WTC11 (cell line): ENCODE measurements around the gene PDSS2.

Experiments
- CREM ChIP-seq: sonication (generic); formaldehyde crosslinking; IDR thresholded peaks from 2 replicates; pipeline ENCODE4 v1.8.1; 2022; ENCODE audit warnings: mild to moderate bottlenecking, missing genetic modification reagents, moderate library complexity
- GRHL2 ChIP-seq: fragments of 250-450 bp; sonication (Bioruptor Pico); IDR thresholded peaks from 2 replicates; pipeline ENCODE4 v1.8.0; 2022; ENCODE audit warnings: mild to moderate bottlenecking, moderate library complexity; ENCODE audit not compliant: insufficient replicate concordance, severe bottlenecking
- MXD4 ChIP-seq: fragments of 250-450 bp; sonication (Bioruptor Pico); IDR thresholded peaks from 2 replicates; pipeline ENCODE4 v1.8.0; 2021; ENCODE audit warnings: mild to moderate bottlenecking, moderate library complexity, borderline replicate concordance
- NFYB ChIP-seq: sonication (generic); formaldehyde crosslinking; conservative IDR thresholded peaks from 2 replicates; pipeline ENCODE4 v1.8.0; 2022; ENCODE audit warnings: low read depth, missing genetic modification reagents
- SMAD3 ChIP-seq: sonication (generic); formaldehyde crosslinking; IDR thresholded peaks from 2 replicates; pipeline ENCODE4 v1.8.0; 2022; ENCODE audit warnings: missing genetic modification reagents, mild to moderate bottlenecking, borderline replicate concordance
- TP53 ChIP-seq: sonication (generic); formaldehyde crosslinking; IDR thresholded peaks from 2 replicates; pipeline ENCODE4 v1.8.1; 2023; ENCODE audit warnings: mild to moderate bottlenecking, missing genetic modification reagents
- TF ChIP-seq, protein P1 (sequence below): sonication (generic); formaldehyde crosslinking; IDR thresholded peaks from 2 replicates; pipeline ENCODE4 v1.8.0; 2022; ENCODE audit warnings: mild to moderate bottlenecking, missing genetic modification reagents
- TF ChIP-seq, protein P2 (sequence below): sonication (generic); formaldehyde crosslinking; IDR thresholded peaks from 2 replicates; pipeline ENCODE4 v1.8.0; 2022; ENCODE audit warnings: mild to moderate bottlenecking, missing genetic modification reagents
- TF ChIP-seq, protein P3 (sequence below): fragments of 250-450 bp; sonication (Bioruptor Pico); IDR thresholded peaks from 2 replicates; pipeline ENCODE4 v1.9.0; 2021; ENCODE audit warnings: mild to moderate bottlenecking
- TF ChIP-seq, protein P4 (sequence below): sonication (generic); formaldehyde crosslinking; conservative IDR thresholded peaks from 2 replicates; pipeline ENCODE4 v1.8.1; 2023; ENCODE audit warnings: mild to moderate bottlenecking, low read depth, missing genetic modification reagents, moderate library complexity
- TF ChIP-seq, protein P5 (sequence below): fragments of 200-600 bp; IDR thresholded peaks from 2 replicates; pipeline ENCODE4 v1.8.0; 2022; ENCODE audit warnings: antibody characterized with exemption
- TF ChIP-seq, protein P6 (sequence below): sonication (generic); formaldehyde crosslinking; IDR thresholded peaks from 2 replicates; pipeline ENCODE4 v1.8.1; 2023; ENCODE audit warnings: mild to moderate bottlenecking, moderate library complexity, missing genetic modification reagents
- TF ChIP-seq, protein P7 (sequence below): sonication (generic); formaldehyde crosslinking; IDR thresholded peaks from 2 replicates; pipeline ENCODE4 v1.8.1; 2023; ENCODE audit warnings: mild to moderate bottlenecking, missing genetic modification reagents
- TF ChIP-seq, protein P8 (sequence below): fragments of 250-450 bp; sonication (Bioruptor Pico); IDR thresholded peaks from 2 replicates; pipeline ENCODE4 v2.1.2; 2022; ENCODE audit warnings: mild to moderate bottlenecking, moderate library complexity

DNA sequence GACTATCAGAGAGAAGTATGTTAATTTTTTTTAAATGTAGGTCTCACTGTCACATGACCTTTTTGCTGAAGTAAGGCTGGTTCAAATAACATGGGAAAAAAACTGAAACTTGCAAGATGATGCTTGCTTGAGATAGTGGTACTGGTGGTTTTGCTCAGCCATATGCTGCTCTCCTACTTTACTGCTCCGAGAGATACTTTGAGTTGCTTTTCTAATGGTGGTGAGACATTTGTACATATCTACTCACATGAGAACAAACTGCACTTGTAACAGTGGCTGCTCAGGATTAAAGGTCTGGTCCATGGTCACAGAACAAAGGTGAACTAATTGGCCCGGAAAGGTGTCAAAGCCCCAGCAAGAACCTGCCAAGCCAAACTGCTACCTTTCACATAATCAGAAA is 237.8 kb downstream of the PDSS2 start:
- TF ChIP-seq, protein P1, sequence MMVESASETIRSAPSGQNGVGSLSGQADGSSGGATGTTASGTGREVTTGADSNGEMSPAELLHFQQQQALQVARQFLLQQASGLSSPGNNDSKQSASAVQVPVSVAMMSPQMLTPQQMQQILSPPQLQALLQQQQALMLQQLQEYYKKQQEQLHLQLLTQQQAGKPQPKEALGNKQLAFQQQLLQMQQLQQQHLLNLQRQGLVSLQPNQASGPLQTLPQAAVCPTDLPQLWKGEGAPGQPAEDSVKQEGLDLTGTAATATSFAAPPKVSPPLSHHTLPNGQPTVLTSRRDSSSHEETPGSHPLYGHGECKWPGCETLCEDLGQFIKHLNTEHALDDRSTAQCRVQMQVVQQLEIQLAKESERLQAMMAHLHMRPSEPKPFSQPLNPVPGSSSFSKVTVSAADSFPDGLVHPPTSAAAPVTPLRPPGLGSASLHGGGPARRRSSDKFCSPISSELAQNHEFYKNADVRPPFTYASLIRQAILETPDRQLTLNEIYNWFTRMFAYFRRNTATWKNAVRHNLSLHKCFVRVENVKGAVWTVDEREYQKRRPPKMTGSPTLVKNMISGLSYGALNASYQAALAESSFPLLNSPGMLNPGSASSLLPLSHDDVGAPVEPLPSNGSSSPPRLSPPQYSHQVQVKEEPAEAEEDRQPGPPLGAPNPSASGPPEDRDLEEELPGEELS (CRISPR knock-in tag): no peak
- no peak for TF ChIP-seq TP53 (CRISPR knock-in tag)
- TF ChIP-seq, protein P2, sequence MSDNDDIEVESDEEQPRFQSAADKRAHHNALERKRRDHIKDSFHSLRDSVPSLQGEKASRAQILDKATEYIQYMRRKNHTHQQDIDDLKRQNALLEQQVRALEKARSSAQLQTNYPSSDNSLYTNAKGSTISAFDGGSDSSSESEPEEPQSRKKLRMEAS (CRISPR knock-in tag): no peak
- TF ChIP-seq, protein P3, sequence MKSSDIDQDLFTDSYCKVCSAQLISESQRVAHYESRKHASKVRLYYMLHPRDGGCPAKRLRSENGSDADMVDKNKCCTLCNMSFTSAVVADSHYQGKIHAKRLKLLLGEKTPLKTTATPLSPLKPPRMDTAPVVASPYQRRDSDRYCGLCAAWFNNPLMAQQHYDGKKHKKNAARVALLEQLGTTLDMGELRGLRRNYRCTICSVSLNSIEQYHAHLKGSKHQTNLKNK (CRISPR knock-in tag): no peak
- TF ChIP-seq, protein P4, sequence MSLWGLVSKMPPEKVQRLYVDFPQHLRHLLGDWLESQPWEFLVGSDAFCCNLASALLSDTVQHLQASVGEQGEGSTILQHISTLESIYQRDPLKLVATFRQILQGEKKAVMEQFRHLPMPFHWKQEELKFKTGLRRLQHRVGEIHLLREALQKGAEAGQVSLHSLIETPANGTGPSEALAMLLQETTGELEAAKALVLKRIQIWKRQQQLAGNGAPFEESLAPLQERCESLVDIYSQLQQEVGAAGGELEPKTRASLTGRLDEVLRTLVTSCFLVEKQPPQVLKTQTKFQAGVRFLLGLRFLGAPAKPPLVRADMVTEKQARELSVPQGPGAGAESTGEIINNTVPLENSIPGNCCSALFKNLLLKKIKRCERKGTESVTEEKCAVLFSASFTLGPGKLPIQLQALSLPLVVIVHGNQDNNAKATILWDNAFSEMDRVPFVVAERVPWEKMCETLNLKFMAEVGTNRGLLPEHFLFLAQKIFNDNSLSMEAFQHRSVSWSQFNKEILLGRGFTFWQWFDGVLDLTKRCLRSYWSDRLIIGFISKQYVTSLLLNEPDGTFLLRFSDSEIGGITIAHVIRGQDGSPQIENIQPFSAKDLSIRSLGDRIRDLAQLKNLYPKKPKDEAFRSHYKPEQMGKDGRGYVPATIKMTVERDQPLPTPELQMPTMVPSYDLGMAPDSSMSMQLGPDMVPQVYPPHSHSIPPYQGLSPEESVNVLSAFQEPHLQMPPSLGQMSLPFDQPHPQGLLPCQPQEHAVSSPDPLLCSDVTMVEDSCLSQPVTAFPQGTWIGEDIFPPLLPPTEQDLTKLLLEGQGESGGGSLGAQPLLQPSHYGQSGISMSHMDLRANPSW (CRISPR knock-in tag): no peak
- TF ChIP-seq MXD4 (CRISPR knock-in tag): no peak
- TF ChIP-seq, protein P5, sequence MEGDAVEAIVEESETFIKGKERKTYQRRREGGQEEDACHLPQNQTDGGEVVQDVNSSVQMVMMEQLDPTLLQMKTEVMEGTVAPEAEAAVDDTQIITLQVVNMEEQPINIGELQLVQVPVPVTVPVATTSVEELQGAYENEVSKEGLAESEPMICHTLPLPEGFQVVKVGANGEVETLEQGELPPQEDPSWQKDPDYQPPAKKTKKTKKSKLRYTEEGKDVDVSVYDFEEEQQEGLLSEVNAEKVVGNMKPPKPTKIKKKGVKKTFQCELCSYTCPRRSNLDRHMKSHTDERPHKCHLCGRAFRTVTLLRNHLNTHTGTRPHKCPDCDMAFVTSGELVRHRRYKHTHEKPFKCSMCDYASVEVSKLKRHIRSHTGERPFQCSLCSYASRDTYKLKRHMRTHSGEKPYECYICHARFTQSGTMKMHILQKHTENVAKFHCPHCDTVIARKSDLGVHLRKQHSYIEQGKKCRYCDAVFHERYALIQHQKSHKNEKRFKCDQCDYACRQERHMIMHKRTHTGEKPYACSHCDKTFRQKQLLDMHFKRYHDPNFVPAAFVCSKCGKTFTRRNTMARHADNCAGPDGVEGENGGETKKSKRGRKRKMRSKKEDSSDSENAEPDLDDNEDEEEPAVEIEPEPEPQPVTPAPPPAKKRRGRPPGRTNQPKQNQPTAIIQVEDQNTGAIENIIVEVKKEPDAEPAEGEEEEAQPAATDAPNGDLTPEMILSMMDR: no peak
- no peak for TF ChIP-seq SMAD3 (CRISPR knock-in tag)
- TF ChIP-seq, protein P6, sequence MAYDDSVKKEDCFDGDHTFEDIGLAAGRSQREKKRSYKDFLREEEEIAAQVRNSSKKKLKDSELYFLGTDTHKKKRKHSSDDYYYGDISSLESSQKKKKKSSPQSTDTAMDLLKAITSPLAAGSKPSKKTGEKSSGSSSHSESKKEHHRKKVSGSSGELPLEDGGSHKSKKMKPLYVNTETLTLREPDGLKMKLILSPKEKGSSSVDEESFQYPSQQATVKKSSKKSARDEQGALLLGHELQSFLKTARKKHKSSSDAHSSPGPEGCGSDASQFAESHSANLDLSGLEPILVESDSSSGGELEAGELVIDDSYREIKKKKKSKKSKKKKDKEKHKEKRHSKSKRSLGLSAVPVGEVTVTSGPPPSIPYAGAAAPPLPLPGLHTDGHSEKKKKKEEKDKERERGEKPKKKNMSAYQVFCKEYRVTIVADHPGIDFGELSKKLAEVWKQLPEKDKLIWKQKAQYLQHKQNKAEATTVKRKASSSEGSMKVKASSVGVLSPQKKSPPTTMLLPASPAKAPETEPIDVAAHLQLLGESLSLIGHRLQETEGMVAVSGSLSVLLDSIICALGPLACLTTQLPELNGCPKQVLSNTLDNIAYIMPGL: no peak
- TF ChIP-seq, protein P7, sequence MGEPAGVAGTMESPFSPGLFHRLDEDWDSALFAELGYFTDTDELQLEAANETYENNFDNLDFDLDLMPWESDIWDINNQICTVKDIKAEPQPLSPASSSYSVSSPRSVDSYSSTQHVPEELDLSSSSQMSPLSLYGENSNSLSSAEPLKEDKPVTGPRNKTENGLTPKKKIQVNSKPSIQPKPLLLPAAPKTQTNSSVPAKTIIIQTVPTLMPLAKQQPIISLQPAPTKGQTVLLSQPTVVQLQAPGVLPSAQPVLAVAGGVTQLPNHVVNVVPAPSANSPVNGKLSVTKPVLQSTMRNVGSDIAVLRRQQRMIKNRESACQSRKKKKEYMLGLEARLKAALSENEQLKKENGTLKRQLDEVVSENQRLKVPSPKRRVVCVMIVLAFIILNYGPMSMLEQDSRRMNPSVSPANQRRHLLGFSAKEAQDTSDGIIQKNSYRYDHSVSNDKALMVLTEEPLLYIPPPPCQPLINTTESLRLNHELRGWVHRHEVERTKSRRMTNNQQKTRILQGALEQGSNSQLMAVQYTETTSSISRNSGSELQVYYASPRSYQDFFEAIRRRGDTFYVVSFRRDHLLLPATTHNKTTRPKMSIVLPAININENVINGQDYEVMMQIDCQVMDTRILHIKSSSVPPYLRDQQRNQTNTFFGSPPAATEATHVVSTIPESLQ (CRISPR knock-in tag): no peak
- TF ChIP-seq CREM (CRISPR knock-in tag): no peak
- TF ChIP-seq GRHL2: no peak
- no peak for TF ChIP-seq NFYB (CRISPR knock-in tag)
- TF ChIP-seq, protein P8, sequence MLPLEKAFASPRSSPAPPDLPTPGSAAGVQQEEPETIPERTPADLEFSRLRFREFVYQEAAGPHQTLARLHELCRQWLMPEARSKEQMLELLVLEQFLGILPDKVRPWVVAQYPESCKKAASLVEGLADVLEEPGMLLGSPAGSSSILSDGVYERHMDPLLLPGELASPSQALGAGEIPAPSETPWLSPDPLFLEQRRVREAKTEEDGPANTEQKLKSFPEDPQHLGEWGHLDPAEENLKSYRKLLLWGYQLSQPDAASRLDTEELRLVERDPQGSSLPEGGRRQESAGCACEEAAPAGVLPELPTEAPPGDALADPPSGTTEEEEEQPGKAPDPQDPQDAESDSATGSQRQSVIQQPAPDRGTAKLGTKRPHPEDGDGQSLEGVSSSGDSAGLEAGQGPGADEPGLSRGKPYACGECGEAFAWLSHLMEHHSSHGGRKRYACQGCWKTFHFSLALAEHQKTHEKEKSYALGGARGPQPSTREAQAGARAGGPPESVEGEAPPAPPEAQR (CRISPR knock-in tag): no peak
